H9 (cell line): ENCODE data around the gene ACER3. TPM values are rescaled to one million over a fixed set of nuclear protein-coding genes. Genes with fewer than 3 reads are reported as not detected.

ENCODE experiments used
- DNase-seq: peaks from one replicate; pipeline ENCODE4 v3.0.0-alpha.2; 2017
- H2AFZ ChIP-seq: one replicate; pipeline ENCODE4 v1.6.1; 2013; ENCODE audit warnings: mild to moderate bottlenecking, low read length, control low read depth, moderate library complexity
- H2AK5ac ChIP-seq: 2 replicates; pipeline ENCODE4 v1.6.1; 2013; ENCODE audit warnings: low read length, control low read depth, mixed read lengths; ENCODE audit not compliant: insufficient read length
- H2BK120ac ChIP-seq: one replicate; pipeline ENCODE4 v1.6.1; 2013; ENCODE audit warnings: low read depth, mild to moderate bottlenecking, low read length, control low read depth, inconsistent platforms; ENCODE audit not compliant: poor library complexity, severe bottlenecking
- H2BK12ac ChIP-seq: 2 replicates; pipeline ENCODE4 v1.6.1; 2013; ENCODE audit warnings: low read length, control low read depth, mixed read lengths, low read depth; ENCODE audit not compliant: insufficient read length
- H2BK15ac ChIP-seq: 2 replicates; pipeline ENCODE4 v1.6.1; 2013; ENCODE audit warnings: low read depth, low read length, control low read depth
- H2BK20ac ChIP-seq: one replicate; pipeline ENCODE4 v1.6.1; 2013; ENCODE audit warnings: low read depth, mild to moderate bottlenecking, low read length, control low read depth, inconsistent platforms; ENCODE audit not compliant: poor library complexity, severe bottlenecking
- H2BK5ac ChIP-seq: 2 replicates; pipeline ENCODE4 v1.6.1; 2013; ENCODE audit warnings: low read length, control low read depth, mixed read lengths; ENCODE audit not compliant: insufficient read length
- H3K14ac ChIP-seq: 2 replicates; pipeline ENCODE4 v1.6.1; 2013; ENCODE audit warnings: low read length, control low read depth; ENCODE audit not compliant: insufficient read depth
- H3K18ac ChIP-seq: 2 replicates; pipeline ENCODE4 v1.6.1; 2013; ENCODE audit warnings: low read depth, mild to moderate bottlenecking, mixed read lengths, low read length, control low read depth; ENCODE audit not compliant: insufficient read length
- H3K23ac ChIP-seq: 2 replicates; pipeline ENCODE4 v1.6.1; 2013; ENCODE audit warnings: low read length, control low read depth, mixed read lengths, low read depth; ENCODE audit not compliant: insufficient read length
- H3K23me2 ChIP-seq: 2 replicates; pipeline ENCODE4 v1.6.1; 2013; ENCODE audit warnings: low read depth, mild to moderate bottlenecking, mixed read lengths, low read length, control low read depth; ENCODE audit not compliant: insufficient read length, poor library complexity, severe bottlenecking
- H3K27ac ChIP-seq: 2 replicates; pipeline ENCODE4 v1.5.1; 2013; ENCODE audit warnings: low read length, control low read depth, mixed read lengths, low read depth; ENCODE audit not compliant: insufficient read length
- H3K27me3 ChIP-seq: 2 replicates; pipeline ENCODE4 v1.6.1; 2013; ENCODE audit warnings: low read length, control low read depth, inconsistent platforms; ENCODE audit not compliant: insufficient read depth
- H3K4ac ChIP-seq: 2 replicates; pipeline ENCODE4 v1.6.1; 2013; ENCODE audit warnings: low read depth, mild to moderate bottlenecking, control low read depth, inconsistent platforms, low read length, moderate library complexity
- H3K4me1 ChIP-seq: 2 replicates; pipeline ENCODE4 v1.6.1; 2013; ENCODE audit warnings: low read length, control low read depth, inconsistent platforms; ENCODE audit not compliant: insufficient read depth
- H3K4me2 ChIP-seq: 2 replicates; pipeline ENCODE4 v1.6.1; 2013; ENCODE audit warnings: low read length, control low read depth, mixed read lengths; ENCODE audit not compliant: insufficient read length, insufficient read depth
- H3K56ac ChIP-seq: 2 replicates; pipeline ENCODE4 v1.6.1; 2013; ENCODE audit warnings: low read depth, mild to moderate bottlenecking, mixed read lengths, low read length, control low read depth; ENCODE audit not compliant: insufficient read length
- H3K79me1 ChIP-seq: 2 replicates; pipeline ENCODE4 v1.6.1; 2013; ENCODE audit warnings: low read depth, mild to moderate bottlenecking, moderate library complexity, low read length, control low read depth, inconsistent platforms; ENCODE audit not compliant: insufficient read depth, poor library complexity, severe bottlenecking
- H3K79me2 ChIP-seq: 2 replicates; pipeline ENCODE4 v1.6.1; 2013; ENCODE audit warnings: low read length, control low read depth, inconsistent platforms; ENCODE audit not compliant: insufficient read depth
- H3K9ac ChIP-seq: 2 replicates; pipeline ENCODE4 v1.6.1; 2013; ENCODE audit warnings: low read length, control low read depth, mixed read lengths; ENCODE audit not compliant: insufficient read length; ENCODE audit errors: extremely low read depth
- H3K9me3 ChIP-seq: one replicate; pipeline ENCODE4 v1.6.1; 2013; ENCODE audit warnings: low read depth, low read length, inconsistent platforms; ENCODE audit not compliant: control insufficient read depth
- H3T11ph ChIP-seq: one replicate; pipeline ENCODE4 v1.6.1; 2013; ENCODE audit warnings: mild to moderate bottlenecking, low read length, control low read depth, inconsistent platforms
- H4K20me1 ChIP-seq: one replicate; pipeline ENCODE4 v1.6.1; 2013; ENCODE audit not compliant: control insufficient read depth, insufficient read length, insufficient read depth
- H4K5ac ChIP-seq: 2 replicates; pipeline ENCODE4 v1.6.1; 2013; ENCODE audit warnings: low read depth, mild to moderate bottlenecking, mixed read lengths, low read length, control low read depth; ENCODE audit not compliant: insufficient read length
- H4K8ac ChIP-seq: replicated peaks from 2 replicates; pipeline ENCODE4 v1.6.1; 2013; ENCODE audit warnings: low read length, control low read depth, mixed read lengths, low read depth; ENCODE audit not compliant: insufficient read length
- H4K91ac ChIP-seq: 2 replicates; pipeline ENCODE4 v1.6.1; 2013; ENCODE audit warnings: low read depth, mild to moderate bottlenecking, moderate library complexity, mixed read lengths, low read length, control low read depth; ENCODE audit not compliant: insufficient read length
- H3K27ac Mint-ChIP-seq, 3 experiments: 2 replicates in 2 of 3; 3 replicates in 1 of 3; pipeline ENCODE4 v1.8.0; 2020 to 2021; ENCODE audit warnings: mixed read lengths in 3 of 3, mild to moderate bottlenecking in 1 of 3, moderate library complexity in 1 of 3
- H3K27me3 Mint-ChIP-seq: 2 replicates; pipeline ENCODE4 v1.8.0; 2021; ENCODE audit warnings: low read depth, mild to moderate bottlenecking, moderate library complexity, mixed read lengths
- H3K36me3 Mint-ChIP-seq, 3 experiments: 2 replicates in 2 of 3; 3 replicates in 1 of 3; pipeline ENCODE4 v1.8.0; 2020 to 2021; ENCODE audit warnings: low read depth in 3 of 3, mixed read lengths in 3 of 3; ENCODE audit not compliant: insufficient read depth in 1 of 3
- H3K4me1 Mint-ChIP-seq, 2 experiments: 2 replicates each; pipeline ENCODE4 v1.8.0; 2020; ENCODE audit warnings: mixed read lengths in 2 of 2
- H3K4me3 Mint-ChIP-seq, 2 experiments: 2 replicates in 1 of 2; 3 replicates in 1 of 2; pipeline ENCODE4 v1.8.0; 2020 to 2021; ENCODE audit warnings: mild to moderate bottlenecking in 2 of 2, mixed read lengths in 2 of 2, moderate library complexity in 1 of 2
- H3K9me3 Mint-ChIP-seq, 2 experiments: 2 replicates in 1 of 2; 3 replicates in 1 of 2; pipeline ENCODE4 v1.8.0; 2020; ENCODE audit warnings: mild to moderate bottlenecking in 2 of 2, mixed read lengths in 2 of 2, moderate library complexity in 1 of 2
- CTCF ChIP-seq: fragments of 200-600 bp; sonication (generic); conservative IDR thresholded peaks from 3 replicates; pipeline ENCODE4 v1.8.0; 2021; ENCODE audit warnings: antibody characterized with exemption, mild to moderate bottlenecking
- WGBS: extraction: QIAGEN DNeasy Blood & Tissue Kit; methylation state at CpG from one replicate; pipeline ENCODE4 v1.1.7; 2013; ENCODE audit warnings: missing lambda C conversion rate, low lambda C conversion rate, mixed read lengths; ENCODE audit not compliant: insufficient read length; ENCODE audit errors: extremely low coverage; 5-methylcytosine and 5-hydroxymethylcytosine counted together
- total RNA-seq: library from RNA; stranded (reverse); gene quantifications from 2 replicates; pipeline ENCODE4 v1.2.1, GENCODE V29; 2021

ACER3 gene
- total RNA-seq, 1 experiment from 2014 or later, result 14.7 TPM

DNA sequence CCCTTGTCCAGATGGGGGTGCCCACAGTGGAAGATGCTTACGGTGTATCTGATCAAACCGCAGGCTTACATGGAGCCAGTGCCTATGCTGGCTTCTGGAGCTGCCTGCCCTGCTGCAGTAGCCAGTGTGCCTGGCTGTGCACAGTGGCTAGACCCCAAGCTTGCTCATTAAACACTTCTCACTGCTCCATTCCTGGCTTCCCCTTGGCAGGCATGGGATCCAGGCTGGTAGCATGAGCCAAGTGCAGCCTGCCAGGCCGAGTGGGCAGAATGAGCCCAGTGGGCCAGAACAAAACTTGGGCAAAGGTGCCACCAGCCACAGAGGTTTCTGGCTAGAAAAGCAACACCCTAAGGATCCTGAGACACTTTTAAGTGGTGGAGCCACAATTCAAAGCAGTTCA is 118.1 kb downstream of the ACER3 start:
- H3K4me2 ChIP-seq, result no peak overlapping the region
- no peak for DNase-seq
- WGBS, result no CpG with 5 or more reads among the region's 3 CpGs
- Mint-ChIP-seq H3K27ac (no peak overlapping the region; a peak in 1 of 7 replicates), H3K27me3 (no peaks in the 10 kb centered on the region), H3K36me3 (no peaks in the 10 kb centered on the region), H3K4me3 (no peak overlapping the region), H3K9me3 (no peaks in the 10 kb centered on the region), H3K4me1 (no peaks in the 10 kb centered on the region)
- no peaks in the 10 kb centered on the region for H3K4me1 ChIP-seq
- no peaks in the 10 kb centered on the region for H4K20me1 ChIP-seq
- H3K9ac ChIP-seq, result no peak overlapping the region
- no peak overlapping the region; the same call in 1 of the 2 replicates for H3K14ac ChIP-seq
- no peak overlapping the region for H3K27ac ChIP-seq
- no peaks in the 10 kb centered on the region for H3K23me2 ChIP-seq
- H2AK5ac ChIP-seq, result no peak overlapping the region
- H4K5ac ChIP-seq, result no peak overlapping the region
- H4K91ac ChIP-seq, result no peak overlapping the region
- H3K4ac ChIP-seq, result no peak overlapping the region
- H3K23ac ChIP-seq, result no peak overlapping the region
- H2AFZ ChIP-seq, result no peak overlapping the region
- no peak overlapping the region for H2BK5ac ChIP-seq
- H3K79me1 ChIP-seq, result no peaks in the 10 kb centered on the region
- TF ChIP-seq CTCF, result no peak
- no peak overlapping the region for H2BK20ac ChIP-seq
- H3K18ac ChIP-seq, result no peak overlapping the region
- H2BK12ac ChIP-seq, result no peak overlapping the region
- H3K56ac ChIP-seq, result no peak overlapping the region
- no peak overlapping the region for H3T11ph ChIP-seq
- no peak overlapping the region for H2BK120ac ChIP-seq
- no peaks in the 10 kb centered on the region for H3K27me3 ChIP-seq
- H3K9me3 ChIP-seq, result no peaks in the 10 kb centered on the region
- no peaks in the 10 kb centered on the region for H3K79me2 ChIP-seq
- H2BK15ac ChIP-seq, result no peak overlapping the region
- H4K8ac ChIP-seq, result no peak overlapping the region
